ENCODE results near the gene NUDC. TPM values are rescaled to one million over a fixed set of nuclear protein-coding genes. Genes with fewer than 3 reads are reported as not detected.

NUDC gene
- total and polyA plus RNA-seq, 2 of the 13 experiments (the other 11 are each of a cell fraction or from before 2014, with no cell fraction given) = 34.7 to 104 TPM

GRCh38 chr1:26938004-26938658 is 16.6 kb downstream of the NUDC start (continued):
- no peak for TF ChIP-seq ZBTB40 (IDR thresholded peaks at IDR 0.05)
- peak; percentile 48; the same call in 1 of the 2 replicates for TF ChIP-seq ZBTB40 (CRISPR knock-in tag; IDR thresholded peaks at IDR 0.05)
- TF ChIP-seq, protein P1, sequence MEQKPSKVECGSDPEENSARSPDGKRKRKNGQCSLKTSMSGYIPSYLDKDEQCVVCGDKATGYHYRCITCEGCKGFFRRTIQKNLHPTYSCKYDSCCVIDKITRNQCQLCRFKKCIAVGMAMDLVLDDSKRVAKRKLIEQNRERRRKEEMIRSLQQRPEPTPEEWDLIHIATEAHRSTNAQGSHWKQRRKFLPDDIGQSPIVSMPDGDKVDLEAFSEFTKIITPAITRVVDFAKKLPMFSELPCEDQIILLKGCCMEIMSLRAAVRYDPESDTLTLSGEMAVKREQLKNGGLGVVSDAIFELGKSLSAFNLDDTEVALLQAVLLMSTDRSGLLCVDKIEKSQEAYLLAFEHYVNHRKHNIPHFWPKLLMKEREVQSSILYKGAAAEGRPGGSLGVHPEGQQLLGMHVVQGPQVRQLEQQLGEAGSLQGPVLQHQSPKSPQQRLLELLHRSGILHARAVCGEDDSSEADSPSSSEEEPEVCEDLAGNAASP (CRISPR knock-in tag; IDR thresholded peaks at IDR 0.05; ENCODE audit: borderline replicate concordance) = peak; percentile 99
- no peak for TF ChIP-seq SRSF1 (optimal IDR thresholded peaks at IDR 0.05; ENCODE audit: low read depth, low read length)
- TF ChIP-seq ATF7 (IDR thresholded peaks at IDR 0.05) = no peak
- TF ChIP-seq ATF7 (CRISPR knock-in tag; IDR thresholded peaks at IDR 0.05) = 0 out of 2 replicates have a peak, but pooled peaks have one; percentile 58
- no peak for TF ChIP-seq MLXIP (CRISPR knock-in tag; IDR thresholded peaks at IDR 0.05; ENCODE audit: borderline replicate concordance)
- TF ChIP-seq ERF (CRISPR knock-in tag; IDR thresholded peaks at IDR 0.05) = 0 out of 2 replicates have a peak, but pooled peaks have one; percentile 95
- no peak for TF ChIP-seq BRCA1 (CRISPR knock-in tag; IDR thresholded peaks at IDR 0.05)
- TF ChIP-seq, protein P2, sequence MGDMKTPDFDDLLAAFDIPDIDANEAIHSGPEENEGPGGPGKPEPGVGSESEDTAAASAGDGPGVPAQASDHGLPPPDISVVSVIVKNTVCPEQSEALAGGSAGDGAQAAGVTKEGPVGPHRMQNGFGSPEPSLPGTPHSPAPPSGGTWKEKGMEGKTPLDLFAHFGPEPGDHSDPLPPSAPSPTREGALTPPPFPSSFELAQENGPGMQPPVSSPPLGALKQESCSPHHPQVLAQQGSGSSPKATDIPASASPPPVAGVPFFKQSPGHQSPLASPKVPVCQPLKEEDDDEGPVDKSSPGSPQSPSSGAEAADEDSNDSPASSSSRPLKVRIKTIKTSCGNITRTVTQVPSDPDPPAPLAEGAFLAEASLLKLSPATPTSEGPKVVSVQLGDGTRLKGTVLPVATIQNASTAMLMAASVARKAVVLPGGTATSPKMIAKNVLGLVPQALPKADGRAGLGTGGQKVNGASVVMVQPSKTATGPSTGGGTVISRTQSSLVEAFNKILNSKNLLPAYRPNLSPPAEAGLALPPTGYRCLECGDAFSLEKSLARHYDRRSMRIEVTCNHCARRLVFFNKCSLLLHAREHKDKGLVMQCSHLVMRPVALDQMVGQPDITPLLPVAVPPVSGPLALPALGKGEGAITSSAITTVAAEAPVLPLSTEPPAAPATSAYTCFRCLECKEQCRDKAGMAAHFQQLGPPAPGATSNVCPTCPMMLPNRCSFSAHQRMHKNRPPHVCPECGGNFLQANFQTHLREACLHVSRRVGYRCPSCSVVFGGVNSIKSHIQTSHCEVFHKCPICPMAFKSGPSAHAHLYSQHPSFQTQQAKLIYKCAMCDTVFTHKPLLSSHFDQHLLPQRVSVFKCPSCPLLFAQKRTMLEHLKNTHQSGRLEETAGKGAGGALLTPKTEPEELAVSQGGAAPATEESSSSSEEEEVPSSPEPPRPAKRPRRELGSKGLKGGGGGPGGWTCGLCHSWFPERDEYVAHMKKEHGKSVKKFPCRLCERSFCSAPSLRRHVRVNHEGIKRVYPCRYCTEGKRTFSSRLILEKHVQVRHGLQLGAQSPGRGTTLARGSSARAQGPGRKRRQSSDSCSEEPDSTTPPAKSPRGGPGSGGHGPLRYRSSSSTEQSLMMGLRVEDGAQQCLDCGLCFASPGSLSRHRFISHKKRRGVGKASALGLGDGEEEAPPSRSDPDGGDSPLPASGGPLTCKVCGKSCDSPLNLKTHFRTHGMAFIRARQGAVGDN (CRISPR knock-in tag; IDR thresholded peaks at IDR 0.05) = peak; percentile 95
- peak; percentile 84; the same call in 1 of the 2 replicates for TF ChIP-seq ZBTB7A (CRISPR knock-in tag; IDR thresholded peaks at IDR 0.05)

Data from HepG2 (cell line).